Measurements from ENCODE around the gene IDNK. TPM values are rescaled to one million over a fixed set of nuclear protein-coding genes. Genes with fewer than 3 reads are reported as not detected.

Gene IDNK
- polyA plus RNA-seq, 10 donors = 3.3 to 6.2 (median 5.0) TPM

GRCh38 chr9:83688921-83689320, 66.0 kb downstream of the IDNK start:
- DNase-seq = no peak

GRCh38 chr9:83691492-83691891, 68.5 kb downstream of the IDNK start:
- DNase-seq = no peak

Other genes starting within 250 kb of the IDNK start
- 10 to 100 TPM; 22.5 to 37.8 (median 29.4) TPM for gene FRMD3, start 84.7 kb upstream of the IDNK start, polyA plus RNA-seq (ENCODE audit: insufficient read length in 10 of 10)
- 10 to 100 TPM; 62.3 to 87.3 (median 67.1) TPM for gene UBQLN1, start 84.8 kb downstream of the IDNK start, polyA plus RNA-seq (ENCODE audit: insufficient read length in 10 of 10)
- 10 to 100 TPM in 9 of 10 donors, 1 to 10 TPM in 1; 9.9 to 24.5 (median 16.8) TPM for gene GKAP1, start 194.6 kb downstream of the IDNK start, polyA plus RNA-seq (ENCODE audit: insufficient read length in 10 of 10)